Globus pallidus (tissue), 1 donor: Measurements from ENCODE around the gene PLXNB3.

Source experiments
- DNase-seq: peaks from one replicate; pipeline ENCODE4 v3.0.0-alpha.2; 2015; ENCODE audit warnings: low spot score

PLXNB3 gene

GRCh38 chrX:153774576-153775292, 10.7 kb downstream of the PLXNB3 start:
- no peak for DNase-seq

- no peak for DNase-seq
Measured at GRCh38 chrX:153775293-153776119, 11.5 kb downstream of the PLXNB3 start.

GRCh38 chrX:153776120-153776599, 12.1 kb downstream of the PLXNB3 start:
- DNase-seq = no peak

GRCh38 chrX:153776611-153777045, 12.6 kb downstream of the PLXNB3 start:
- no peak for DNase-seq

- DNase-seq = no peak
Measured at GRCh38 chrX:153777261-153778090, 13.4 kb downstream of the PLXNB3 start.

GRCh38 chrX:153778181-153778580, 14.1 kb downstream of the PLXNB3 start:
- DNase-seq = no peak

- DNase-seq = no peak
Measured at GRCh38 chrX:153778684-153779101, 14.6 kb downstream of the PLXNB3 start.

GRCh38 chrX:153779891-153780677, 16.0 kb downstream of the PLXNB3 start:
- DNase-seq = no peak

GRCh38 chrX:153780678-153781427, 16.8 kb downstream of the PLXNB3 start, which contains the start of gene SRPK3:
TSS of gene SRPK3 (plus strand) at chrX:153781041. CDS start at chrX:153781087, 46 bp downstream.
- no peak for DNase-seq

GRCh38 chrX:153781428-153782047, 17.5 kb downstream of the PLXNB3 start:
- DNase-seq = no peak

- DNase-seq = no peak
Measured at GRCh38 chrX:153782313-153782712, 18.3 kb downstream of the PLXNB3 start.

GRCh38 chrX:153782871-153783270, 18.8 kb downstream of the PLXNB3 start:
- DNase-seq = no peak

GRCh38 chrX:153783378-153784013, 19.4 kb downstream of the PLXNB3 start:
- no peak for DNase-seq

GRCh38 chrX:153784325-153784967, 20.4 kb downstream of the PLXNB3 start:
- DNase-seq = no peak

- DNase-seq = no peak
Measured at GRCh38 chrX:153786669-153787068, 22.6 kb downstream of the PLXNB3 start.

GRCh38 chrX:153789654-153790053, 25.6 kb downstream of the PLXNB3 start:
- DNase-seq = no peak

- DNase-seq = no peak
Measured at GRCh38 chrX:153791104-153791852, 27.2 kb downstream of the PLXNB3 start.

GRCh38 chrX:153792368-153792767, 28.3 kb downstream of the PLXNB3 start:
- no peak for DNase-seq
